ENCODE results near the gene SLC22A23. TPM values are rescaled to one million over a fixed set of nuclear protein-coding genes. Genes with fewer than 3 reads are reported as not detected.

The SLC22A23 gene
- total RNA-seq, 2 experiments from 2014 or later: 1.3 TPM

GRCh38 chr6:3361312-3362037, 95.4 kb downstream of the SLC22A23 start:
- H3K9me3 Mint-ChIP-seq: no peaks in the 10 kb centered on the region
- POLR2A ChIA-PET: no interaction called here
- H3K36me3 Mint-ChIP-seq (ENCODE audit: low read depth): no peaks in the 10 kb centered on the region

DNA sequence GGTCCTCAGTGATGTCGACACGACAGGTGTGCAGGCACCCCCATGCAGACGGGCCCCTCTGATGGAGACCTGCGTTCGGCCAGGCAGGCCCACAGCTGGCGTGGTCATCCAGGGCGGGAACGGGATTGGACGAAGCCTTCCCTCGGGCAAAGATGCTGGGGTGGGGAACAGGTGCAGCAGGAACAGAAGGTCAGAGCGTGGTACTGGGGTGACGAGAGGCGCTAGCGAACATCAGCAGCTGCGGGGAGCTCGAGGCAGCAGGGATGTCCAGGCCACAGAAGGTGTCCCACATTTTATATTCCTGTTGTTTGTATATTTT, 96.2 kb downstream of the SLC22A23 start:
- no peak for DNase-seq
- Mint-ChIP-seq H3K4me3 (no peak overlapping the region), H3K36me3 (ENCODE audit: low read depth) (no peaks in the 10 kb centered on the region), H3K27me3 (peaks cover 11% of the 10 kb centered on the region), H3K27ac (no peak overlapping the region), H3K4me1 (peaks cover 8% of the 10 kb centered on the region), H3K9me3 (no peaks in the 10 kb centered on the region)
- POLR2A ChIA-PET: no interaction called here
- CTCF ChIA-PET: no interaction called here

More at GRCh38 chr6:3361312-3362037, 95.4 kb downstream of the SLC22A23 start:
- H3K27me3 Mint-ChIP-seq: peaks cover 8% of the 10 kb centered on the region
- DNase-seq: no peak
- no peak overlapping the region for H3K27ac Mint-ChIP-seq
- CTCF ChIA-PET: no interaction called here
- H3K4me1 Mint-ChIP-seq: peaks cover 2% of the 10 kb centered on the region
- no peak overlapping the region for H3K4me3 Mint-ChIP-seq

GRCh38 chr6:3359973-3360726, 96.7 kb downstream of the SLC22A23 start:
- H3K27ac Mint-ChIP-seq: no peak overlapping the region
- no peaks in the 10 kb centered on the region for H3K36me3 Mint-ChIP-seq (ENCODE audit: low read depth)
- no peak for DNase-seq

DNA sequence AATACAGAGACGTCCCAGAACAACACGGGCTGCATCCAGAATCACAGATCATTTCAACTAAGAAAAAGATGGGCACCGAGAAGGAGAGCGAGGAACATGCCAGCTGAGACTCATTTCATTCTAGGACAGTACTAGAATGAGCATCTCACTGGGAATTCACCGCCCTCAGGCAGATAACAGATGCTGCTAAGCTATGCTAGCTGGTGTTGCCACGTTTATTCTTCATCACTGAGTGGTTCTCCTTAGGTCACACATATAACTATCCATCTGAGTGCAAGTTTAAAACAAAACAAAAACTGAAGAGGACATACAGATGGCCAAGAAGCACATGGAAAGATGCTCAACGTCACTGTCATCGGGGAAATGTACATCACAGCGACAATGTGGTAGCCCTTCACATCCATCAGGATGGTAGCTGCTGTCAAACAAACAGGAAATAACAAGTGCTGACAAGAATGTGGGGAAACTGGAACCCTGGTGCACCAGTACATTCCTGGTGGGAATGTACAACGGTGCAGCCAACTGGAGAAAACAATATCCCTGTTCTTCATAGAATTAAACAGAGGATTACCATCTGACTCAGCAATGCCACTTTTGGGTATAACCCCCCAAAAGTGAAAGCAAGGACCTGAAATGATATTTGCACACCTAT, 97.6 kb downstream of the SLC22A23 start:
- no peaks in the 10 kb centered on the region for H3K9me3 Mint-ChIP-seq
- H3K4me1 Mint-ChIP-seq: peaks cover 14% of the 10 kb centered on the region
- H3K27ac Mint-ChIP-seq: no peak overlapping the region
- CTCF ChIA-PET: no interaction called here
- POLR2A ChIA-PET: no interaction called here
- DNase-seq: no peak
- H3K36me3 Mint-ChIP-seq (ENCODE audit: low read depth): no peaks in the 10 kb centered on the region
- no peak overlapping the region for H3K4me3 Mint-ChIP-seq
- peaks cover 20% of the 10 kb centered on the region for H3K27me3 Mint-ChIP-seq

More at GRCh38 chr6:3359973-3360726, 96.7 kb downstream of the SLC22A23 start:
- POLR2A ChIA-PET: no interaction called here
- Mint-ChIP-seq H3K27me3 (peaks cover 14% of the 10 kb centered on the region), H3K4me1 (peaks cover 13% of the 10 kb centered on the region), H3K9me3 (no peaks in the 10 kb centered on the region), H3K4me3 (no peak overlapping the region)
- CTCF ChIA-PET: no interaction called here

DNA sequence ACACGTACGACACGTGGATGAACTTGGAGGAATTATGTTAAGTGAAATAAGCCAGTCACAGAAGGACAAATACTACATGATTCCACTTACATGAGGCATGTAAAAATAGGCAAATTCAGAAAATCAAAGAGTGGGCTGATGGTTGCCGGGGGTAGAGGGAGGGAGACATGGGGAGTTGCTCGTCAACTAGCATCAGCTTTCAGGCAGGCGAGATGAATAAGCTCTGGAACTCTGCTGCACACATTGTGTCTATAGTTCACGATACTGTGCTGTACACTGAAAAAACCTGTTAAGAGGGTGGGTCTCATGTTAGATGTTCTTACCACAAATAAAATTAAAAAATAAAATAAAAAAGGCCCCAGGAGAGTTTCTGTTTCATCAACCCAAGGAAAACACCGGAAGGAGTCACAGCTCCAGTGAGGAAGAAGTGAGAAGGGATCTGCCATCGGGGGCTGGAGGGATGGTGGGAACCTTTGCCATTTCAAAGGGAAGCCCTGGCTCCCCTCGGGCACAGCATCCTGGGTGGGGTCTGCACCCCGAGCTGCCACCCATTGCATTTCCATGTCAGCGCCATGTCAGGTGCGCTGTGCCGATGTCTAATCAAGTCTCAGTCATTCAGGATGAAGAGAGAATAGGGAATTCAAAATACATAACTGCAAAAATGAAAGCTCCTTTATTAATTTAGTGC, 98.3 kb downstream of the SLC22A23 start:
- Mint-ChIP-seq H3K27ac (no peak overlapping the region), H3K4me1 (peaks cover 14% of the 10 kb centered on the region), H3K27me3 (peaks cover 20% of the 10 kb centered on the region), H3K9me3 (no peaks in the 10 kb centered on the region), H3K4me3 (no peak overlapping the region), H3K36me3 (ENCODE audit: low read depth) (no peaks in the 10 kb centered on the region)
- ChIA-PET POLR2A (no interaction called here), CTCF (no interaction called here)
- no peak for DNase-seq

DNA sequence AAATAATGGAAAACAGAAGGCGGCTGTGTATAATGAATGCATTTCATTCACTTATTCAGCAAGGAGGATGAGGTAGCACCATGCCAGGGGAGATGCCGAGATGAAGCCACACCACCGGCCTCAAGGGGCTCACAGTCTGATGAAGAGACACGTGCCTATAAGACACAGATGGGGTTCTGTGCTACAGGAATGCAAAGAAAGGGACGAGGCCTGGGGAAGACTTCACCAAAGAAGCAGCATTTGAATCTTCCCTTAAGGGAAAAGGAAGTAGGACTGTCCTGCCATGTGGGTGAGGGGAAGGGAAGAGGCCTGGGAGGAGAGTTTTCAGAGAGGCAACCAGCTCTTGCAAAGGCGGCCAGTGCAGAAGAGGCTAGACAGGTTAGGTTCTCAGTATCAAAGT, 99.2 kb downstream of the SLC22A23 start:
- no peak overlapping the region for H3K4me3 Mint-ChIP-seq
- ChIA-PET CTCF (no interaction called here), POLR2A (no interaction called here)
- no peak for DNase-seq
- no peak overlapping the region for H3K27ac Mint-ChIP-seq
- no peaks in the 10 kb centered on the region for H3K36me3 Mint-ChIP-seq (ENCODE audit: low read depth)
- peaks cover 14% of the 10 kb centered on the region for H3K4me1 Mint-ChIP-seq
- H3K27me3 Mint-ChIP-seq: peaks cover 20% of the 10 kb centered on the region
- no peaks in the 10 kb centered on the region for H3K9me3 Mint-ChIP-seq

DNA sequence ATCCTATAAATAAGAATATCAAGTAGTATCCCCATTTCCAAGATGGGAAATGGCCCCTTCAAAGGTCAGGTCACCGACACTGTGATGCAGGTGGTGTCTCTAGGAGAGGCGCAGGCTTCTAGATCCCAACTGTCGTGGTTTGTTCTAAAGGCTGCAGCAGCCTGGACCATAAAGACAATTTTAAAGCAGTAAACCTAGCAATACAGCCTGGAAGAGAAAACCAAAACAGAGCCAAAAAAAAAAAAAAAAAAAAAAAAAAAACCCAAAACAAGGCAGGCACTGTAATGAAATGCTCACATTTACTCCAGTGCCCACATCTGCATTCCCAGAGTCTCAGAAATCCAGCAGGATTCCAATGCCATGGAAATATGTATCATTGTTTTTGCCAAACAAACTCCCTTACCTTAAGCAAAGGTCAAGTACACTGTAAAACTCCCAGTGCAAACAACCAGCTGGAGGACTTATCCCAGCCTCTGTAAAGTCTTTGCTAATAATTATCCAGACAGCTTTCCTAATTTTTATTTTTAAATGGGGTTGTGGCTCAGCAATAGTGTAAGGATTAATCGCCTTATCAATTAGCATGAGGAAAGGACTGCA, 99.9 kb downstream of the SLC22A23 start:
- Mint-ChIP-seq H3K27me3 (peaks cover 20% of the 10 kb centered on the region), H3K4me1 (peaks cover 14% of the 10 kb centered on the region), H3K4me3 (peak overlapping the region; percentile 53), H3K36me3 (ENCODE audit: low read depth) (no peaks in the 10 kb centered on the region), H3K9me3 (no peaks in the 10 kb centered on the region), H3K27ac (no peak overlapping the region)
- no peak for DNase-seq
- ChIA-PET POLR2A (no interaction called here), CTCF (no interaction called here)

GRCh38 chr6:3356056-3356823, 100.6 kb downstream of the SLC22A23 start:
- peaks cover 20% of the 10 kb centered on the region for H3K27me3 Mint-ChIP-seq
- no peaks in the 10 kb centered on the region for H3K36me3 Mint-ChIP-seq (ENCODE audit: low read depth)
- H3K27ac Mint-ChIP-seq: no peak overlapping the region
- peaks cover 14% of the 10 kb centered on the region for H3K4me1 Mint-ChIP-seq
- ChIA-PET CTCF (no interaction called here), POLR2A (no interaction called here)
- peak overlapping the region; percentile 53 for H3K4me3 Mint-ChIP-seq
- peak; percentile 36 for DNase-seq
- no peaks in the 10 kb centered on the region for H3K9me3 Mint-ChIP-seq

GRCh38 chr6:3355358-3356055, 101.3 kb downstream of the SLC22A23 start:
- ChIA-PET POLR2A (no interaction called here), CTCF (no interaction called here)
- no peak for DNase-seq
- H3K27me3 Mint-ChIP-seq: peaks cover 20% of the 10 kb centered on the region
- peak overlapping the region; percentile 58 for H3K4me3 Mint-ChIP-seq
- peak overlapping the region; percentile 74 for H3K27ac Mint-ChIP-seq
- no peaks in the 10 kb centered on the region for H3K36me3 Mint-ChIP-seq (ENCODE audit: low read depth)
- peaks cover 14% of the 10 kb centered on the region for H3K4me1 Mint-ChIP-seq
- H3K9me3 Mint-ChIP-seq: no peaks in the 10 kb centered on the region

GRCh38 chr6:3355011-3355357, 101.9 kb downstream of the SLC22A23 start:
- Mint-ChIP-seq H3K27me3 (peaks cover 20% of the 10 kb centered on the region), H3K36me3 (ENCODE audit: low read depth) (no peaks in the 10 kb centered on the region), H3K27ac (no peak overlapping the region), H3K9me3 (no peaks in the 10 kb centered on the region), H3K4me1 (peaks cover 14% of the 10 kb centered on the region), H3K4me3 (no peak overlapping the region)
- POLR2A ChIA-PET: no interaction called here
- CTCF ChIA-PET: no interaction called here
- DNase-seq: no peak

- Mint-ChIP-seq H3K9me3 (no peaks in the 10 kb centered on the region), H3K4me3 (no peak overlapping the region), H3K36me3 (ENCODE audit: low read depth) (no peaks in the 10 kb centered on the region), H3K4me1 (peaks cover 14% of the 10 kb centered on the region), H3K27ac (no peak overlapping the region), H3K27me3 (peaks cover 20% of the 10 kb centered on the region)
- ChIA-PET CTCF (no interaction called here), POLR2A (no interaction called here)
- no peak for DNase-seq
Measured at GRCh38 chr6:3353939-3354338, 102.9 kb downstream of the SLC22A23 start.

All from activated CD4-positive, alpha-beta T cell treated with anti-CD3 and anti-CD28 coated beads, Interleukin-2, amount 10 ng/mL, durations not matched to agents 7 days and 5 days (primary cell).